Sigmoid colon (tissue), 4 donors: ENCODE measurements around the gene CFAP410.

Source experiments
- CTCF ChIP-seq, 4 experiments: fragments of 450-650 bp in 3 of 4; fragments of 200-600 bp in 1 of 4; IDR thresholded peaks; one replicate each; pipeline ENCODE4 v1.5.1; 2016 to 2019; ENCODE audit warnings: antibody characterized with exemption in 4 of 4, mild to moderate bottlenecking in 3 of 4, moderate library complexity in 2 of 4
- EP300 ChIP-seq, 4 donors: sonication (generic); formaldehyde crosslinking; IDR thresholded peaks; one replicate each; pipeline ENCODE4 v1.6.1; 2017; ENCODE audit warnings: antibody characterized with exemption in 4 of 4
- POLR2A ChIP-seq, 2 donors: fragments of 450-650 bp; IDR thresholded peaks; one replicate each; pipeline ENCODE4 v1.6.1; 2016; ENCODE audit warnings: antibody characterized with exemption in 2 of 2, mild to moderate bottlenecking in 2 of 2, moderate library complexity in 2 of 2

- TF ChIP-seq POLR2A (IDR thresholded peaks at IDR 0.05) (no peak), EP300 (IDR thresholded peaks at IDR 0.05) (no peak), CTCF (IDR thresholded peaks at IDR 0.05) (no peak)
Observed at GRCh38 chr21:44312716-44313115, 26.5 kb downstream of the CFAP410 start.
